ENCODE data around the gene CCDC200.

DNA sequence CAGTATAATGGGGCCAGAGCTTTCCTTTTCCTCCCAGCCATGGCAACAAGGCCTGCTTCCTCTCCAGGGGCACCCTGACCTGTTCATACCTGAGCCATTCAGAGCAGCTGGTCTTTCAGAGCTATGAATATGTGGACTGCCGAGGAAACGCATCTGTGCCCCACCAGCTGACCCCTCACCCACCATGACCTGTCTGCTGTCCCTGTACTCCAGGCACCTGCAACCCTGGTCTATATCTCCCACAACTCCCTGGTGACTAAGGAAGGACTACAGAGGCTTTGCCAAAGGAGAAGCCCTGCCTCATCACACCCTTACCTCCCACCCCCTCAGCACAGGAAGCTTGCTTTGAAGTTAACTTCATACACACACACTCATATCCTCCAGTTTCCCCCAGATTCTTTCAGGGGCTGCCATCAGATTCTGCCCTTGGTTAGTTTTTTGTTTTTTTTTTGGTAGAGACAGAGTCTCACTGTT, 10.8 kb downstream of the CCDC200 start:
- no peak for TF ChIP-seq POLR2A (IDR thresholded peaks at IDR 0.05)
- TF ChIP-seq CTCF (IDR thresholded peaks at IDR 0.05), result no peak
